HG02798 (cell line): Measurements from ENCODE around the gene SEMA4A.
"Not testable (repeated sequence)": the region's sequence is repeated elsewhere in the genome, so short reads cannot be mapped to it uniquely, and the experiment has no call there.

Source experiments
- ATAC-seq: cut with Tn5 transposase; IDR thresholded peaks from one replicate; pipeline ENCODE4 v1.9.1; 2021; ENCODE audit warnings: mild to moderate bottlenecking; ENCODE audit not compliant: unreplicated experiment, poor library complexity

The SEMA4A gene

GRCh38 chr1:156155756-156156510, 2.5 kb downstream of the SEMA4A start:
- no peak for ATAC-seq

- ATAC-seq: no peak
Observed at GRCh38 chr1:156157506-156157905, 4.1 kb downstream of the SEMA4A start.

- no peak for ATAC-seq
Observed at GRCh38 chr1:156157966-156158365, 4.6 kb downstream of the SEMA4A start.

GRCh38 chr1:156160000-156160742, 6.8 kb downstream of the SEMA4A start:
- ATAC-seq: no peak

GRCh38 chr1:156160743-156161171, 7.4 kb downstream of the SEMA4A start:
- ATAC-seq: no peak

- no peak for ATAC-seq
Observed at GRCh38 chr1:156162430-156163037, 9.1 kb downstream of the SEMA4A start.

- no peak for ATAC-seq
Observed at GRCh38 chr1:156163712-156164111, 10.3 kb downstream of the SEMA4A start.

- no peak for ATAC-seq
Observed at GRCh38 chr1:156164125-156164831, 10.9 kb downstream of the SEMA4A start.

GRCh38 chr1:156165083-156165482, 11.7 kb downstream of the SEMA4A start:
- no peak for ATAC-seq

GRCh38 chr1:156167536-156167935, 14.2 kb downstream of the SEMA4A start:
- ATAC-seq: no peak

- no peak for ATAC-seq
Observed at GRCh38 chr1:156172696-156173470, 19.5 kb downstream of the SEMA4A start.

- ATAC-seq: no peak
Observed at GRCh38 chr1:156176610-156177210, 23.3 kb downstream of the SEMA4A start.

GRCh38 chr1:156177919-156178654, 24.7 kb downstream of the SEMA4A start:
- no peak for ATAC-seq

- ATAC-seq: no peak
Observed at GRCh38 chr1:156180471-156180870, 27.1 kb downstream of the SEMA4A start.

- not testable (repeated sequence) for ATAC-seq
Observed at GRCh38 chr1:156181391-156181924, 28.1 kb downstream of the SEMA4A start.

- not testable (repeated sequence) for ATAC-seq
Observed at GRCh38 chr1:156182010-156182779, 28.8 kb downstream of the SEMA4A start.

- not testable (repeated sequence) for ATAC-seq
Observed at GRCh38 chr1:156186347-156187177, 33.2 kb downstream of the SEMA4A start.
